Sigmoid colon (tissue), 7 donors: ENCODE results near the gene CR1. TPM values are rescaled to one million over a fixed set of nuclear protein-coding genes. Genes with fewer than 3 reads are reported as not detected.

Source experiments
- DNase-seq: peaks from one replicate; pipeline ENCODE4 v3.0.0-alpha.2; 2019
- H3K27ac ChIP-seq, 4 donors: fragments of 200-600 bp; sonication (generic); one replicate each; pipeline ENCODE4 v1.5.1; 2016 to 2019; ENCODE audit warnings: mild to moderate bottlenecking in 1 of 4
- H3K27me3 ChIP-seq, 3 donors: fragments of 200-600 bp; sonication (generic); one replicate each; pipeline ENCODE4 v1.5.1; 2019; ENCODE audit warnings: mild to moderate bottlenecking in 1 of 3
- H3K36me3 ChIP-seq, 4 donors: fragments of 200-600 bp; sonication (generic); one replicate each; pipeline ENCODE4 v1.5.1; 2016 to 2019
- H3K4me1 ChIP-seq, 4 donors: fragments of 200-600 bp; sonication (generic); one replicate each; pipeline ENCODE4 v1.5.1; 2017 to 2019
- H3K4me3 ChIP-seq, 4 donors: fragments of 200-600 bp; sonication (generic); one replicate each; pipeline ENCODE4 v1.5.1; 2017 to 2019; ENCODE audit warnings: mild to moderate bottlenecking in 2 of 4, moderate library complexity in 1 of 4
- H3K9me3 ChIP-seq, 4 donors: fragments of 200-600 bp in 3 of 4; sonication (generic) in 3 of 4; one replicate each; pipeline versions ENCODE4 v1.5.1 to v1.6.1; 2013 to 2019
- EP300 ChIP-seq, 4 donors: sonication (generic); formaldehyde crosslinking; IDR thresholded peaks; one replicate each; pipeline ENCODE4 v1.6.1; 2017; ENCODE audit warnings: antibody characterized with exemption in 4 of 4
- POLR2A ChIP-seq, 2 donors: fragments of 450-650 bp; IDR thresholded peaks; one replicate each; pipeline ENCODE4 v1.6.1; 2016; ENCODE audit warnings: antibody characterized with exemption in 2 of 2, mild to moderate bottlenecking in 2 of 2, moderate library complexity in 2 of 2
- POLR2AphosphoS5 ChIP-seq, 4 donors: sonication (generic); formaldehyde crosslinking; IDR thresholded peaks; one replicate each; pipeline ENCODE4 v1.6.1; 2017; ENCODE audit warnings: antibody characterized with exemption in 4 of 4
- WGBS, 2 donors: extraction: QIAGEN DNeasy Blood & Tissue Kit; methylation state at CpG; one replicate each; pipeline ENCODE4 v1.1.7; 2013; 5-methylcytosine and 5-hydroxymethylcytosine counted together
- intact Hi-C: fragments of 100-400 bp; cut with DNase I; formaldehyde crosslinking; loops from one replicate; pipeline ENCODE4 v1.15.1; 2023
- polyA plus RNA-seq, 3 donors: library from polyadenylated mRNA; stranded (reverse); fragments of 200-250 nt; gene quantifications; one replicate each; pipeline ENCODE4 v1.2.3, GENCODE V29; 2013
- total RNA-seq, 4 donors: library from RNA; depleted of rRNA; stranded (reverse); fragments of >200 nt; gene quantifications; one replicate each; pipeline ENCODE4 v1.1.0, GENCODE V29; 2016
- TF ChIP-seq, protein P1 (sequence below), 4 experiments: fragments of 450-650 bp in 3 of 4; fragments of 200-600 bp in 1 of 4; IDR thresholded peaks; one replicate each; pipeline ENCODE4 v1.5.1; 2016 to 2019; ENCODE audit warnings: antibody characterized with exemption in 4 of 4, mild to moderate bottlenecking in 3 of 4, moderate library complexity in 2 of 4
- donor health status: healthy with polysubstance abuse.
- donor health status: Bipolar disorder and iron deficiency.
- donor health status: healthy.

The CR1 gene
- total and polyA plus RNA-seq, 7 donors = 0.46 to 11.5 (median 5.8) TPM

DNA sequence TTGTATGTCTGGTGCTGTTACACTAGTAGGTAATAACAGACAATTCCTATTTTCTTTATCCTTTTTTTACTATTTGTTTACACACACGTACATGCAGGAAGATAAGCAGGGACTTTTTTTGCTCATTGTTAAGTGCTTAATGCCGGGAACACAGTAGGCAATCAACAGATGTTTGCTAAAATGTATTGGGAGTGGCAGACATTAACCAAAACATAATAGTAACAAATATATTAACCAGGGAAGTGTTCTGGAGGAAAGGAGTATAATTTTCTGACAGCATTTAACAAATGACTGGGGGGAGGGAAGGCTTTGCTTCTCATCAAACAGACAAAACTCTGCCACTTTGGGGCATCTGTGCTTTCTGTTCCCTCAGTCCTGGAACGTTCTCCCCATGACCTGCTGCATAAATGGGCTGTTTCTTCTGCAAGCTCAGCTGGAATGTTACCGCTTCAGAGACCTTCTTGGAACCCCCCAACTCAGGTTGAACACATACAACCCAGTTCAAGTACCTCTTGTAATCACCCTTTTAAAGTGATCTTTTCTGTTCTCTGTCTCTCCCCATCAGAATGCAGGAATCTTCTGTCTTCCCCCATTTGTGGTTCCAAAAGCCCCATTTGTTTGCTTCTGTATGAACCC lies 151.1 kb downstream of the CR1 start:
- no peak overlapping the region for H3K4me3 ChIP-seq
- no peaks in the 10 kb centered on the region for H3K9me3 ChIP-seq
- TF ChIP-seq EP300 (IDR thresholded peaks at IDR 0.05) (no peak), POLR2A (IDR thresholded peaks at IDR 0.05) (no peak), POLR2AphosphoS5 (IDR thresholded peaks at IDR 0.05) (no peak)
- TF ChIP-seq, protein P1, sequence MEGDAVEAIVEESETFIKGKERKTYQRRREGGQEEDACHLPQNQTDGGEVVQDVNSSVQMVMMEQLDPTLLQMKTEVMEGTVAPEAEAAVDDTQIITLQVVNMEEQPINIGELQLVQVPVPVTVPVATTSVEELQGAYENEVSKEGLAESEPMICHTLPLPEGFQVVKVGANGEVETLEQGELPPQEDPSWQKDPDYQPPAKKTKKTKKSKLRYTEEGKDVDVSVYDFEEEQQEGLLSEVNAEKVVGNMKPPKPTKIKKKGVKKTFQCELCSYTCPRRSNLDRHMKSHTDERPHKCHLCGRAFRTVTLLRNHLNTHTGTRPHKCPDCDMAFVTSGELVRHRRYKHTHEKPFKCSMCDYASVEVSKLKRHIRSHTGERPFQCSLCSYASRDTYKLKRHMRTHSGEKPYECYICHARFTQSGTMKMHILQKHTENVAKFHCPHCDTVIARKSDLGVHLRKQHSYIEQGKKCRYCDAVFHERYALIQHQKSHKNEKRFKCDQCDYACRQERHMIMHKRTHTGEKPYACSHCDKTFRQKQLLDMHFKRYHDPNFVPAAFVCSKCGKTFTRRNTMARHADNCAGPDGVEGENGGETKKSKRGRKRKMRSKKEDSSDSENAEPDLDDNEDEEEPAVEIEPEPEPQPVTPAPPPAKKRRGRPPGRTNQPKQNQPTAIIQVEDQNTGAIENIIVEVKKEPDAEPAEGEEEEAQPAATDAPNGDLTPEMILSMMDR (IDR thresholded peaks at IDR 0.05) = no peak
- no peak overlapping the region for H3K27ac ChIP-seq
- peaks cover 0 to 13% (median 7%) of the 10 kb centered on the region in 4 donors for H3K4me1 ChIP-seq
- intact Hi-C loops = loop anchor here (10.0 kb wide), 1 partner anchor 148 kb away; no protein-coding TSS in a partner anchor
- 42 to 62% methylated on average over 4 of the region's 4 CpGs for WGBS, 2 donors
- no peaks in the 10 kb centered on the region for H3K27me3 ChIP-seq
- H3K36me3 ChIP-seq = no peaks in the 10 kb centered on the region
- DNase-seq = no peak

DNA sequence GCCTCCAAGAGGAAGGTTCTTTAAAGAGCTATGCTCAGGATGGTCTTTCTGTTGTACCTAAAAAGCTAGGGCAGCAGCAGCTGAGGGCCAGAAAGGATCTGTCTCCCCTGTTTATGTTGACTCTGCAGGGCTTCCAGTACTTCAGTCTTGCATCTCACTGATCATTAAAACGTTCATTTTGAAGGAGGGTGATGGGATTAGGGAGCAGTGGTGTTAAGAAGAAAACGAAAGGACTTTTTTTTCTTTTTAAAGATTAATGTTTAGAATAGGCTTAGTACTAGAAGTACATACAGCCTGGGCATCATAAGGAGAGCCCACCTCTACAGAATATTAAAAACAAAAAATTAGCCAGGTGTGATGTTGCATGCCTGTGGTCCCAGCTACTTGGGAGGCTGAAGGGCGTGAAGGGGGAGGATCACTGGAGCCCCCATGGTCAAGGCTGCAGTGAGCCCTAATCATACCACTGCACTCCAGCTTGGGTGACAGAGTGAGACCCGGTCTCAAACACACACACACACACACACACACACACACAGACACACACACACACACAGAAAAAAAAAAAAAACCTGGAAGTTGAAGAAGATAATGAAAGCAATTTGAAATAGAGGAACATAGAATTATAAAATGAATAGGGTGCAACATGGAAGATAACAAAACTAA lies 151.8 kb downstream of the CR1 start:
- 62 to 65% methylated on average over 4 of the region's 4 CpGs for WGBS, 2 donors
- Histone ChIP-seq H3K36me3 (no peaks in the 10 kb centered on the region), H3K4me3 (no peak overlapping the region), H3K27ac (no peak overlapping the region), H3K9me3 (no peaks in the 10 kb centered on the region), H3K27me3 (no peaks in the 10 kb centered on the region), H3K4me1 (peaks cover 0 to 13% (median 7%) of the 10 kb centered on the region in 4 donors)
- DNase-seq = no peak
- no peak for TF ChIP-seq POLR2A (IDR thresholded peaks at IDR 0.05)
- TF ChIP-seq, protein P1 (IDR thresholded peaks at IDR 0.05) = no peak
- no peak for TF ChIP-seq POLR2AphosphoS5 (IDR thresholded peaks at IDR 0.05)
- no peak for TF ChIP-seq EP300 (IDR thresholded peaks at IDR 0.05)
- intact Hi-C loops = loop anchor here (10.0 kb wide), 1 partner anchor 147 kb away; no protein-coding TSS in a partner anchor

DNA sequence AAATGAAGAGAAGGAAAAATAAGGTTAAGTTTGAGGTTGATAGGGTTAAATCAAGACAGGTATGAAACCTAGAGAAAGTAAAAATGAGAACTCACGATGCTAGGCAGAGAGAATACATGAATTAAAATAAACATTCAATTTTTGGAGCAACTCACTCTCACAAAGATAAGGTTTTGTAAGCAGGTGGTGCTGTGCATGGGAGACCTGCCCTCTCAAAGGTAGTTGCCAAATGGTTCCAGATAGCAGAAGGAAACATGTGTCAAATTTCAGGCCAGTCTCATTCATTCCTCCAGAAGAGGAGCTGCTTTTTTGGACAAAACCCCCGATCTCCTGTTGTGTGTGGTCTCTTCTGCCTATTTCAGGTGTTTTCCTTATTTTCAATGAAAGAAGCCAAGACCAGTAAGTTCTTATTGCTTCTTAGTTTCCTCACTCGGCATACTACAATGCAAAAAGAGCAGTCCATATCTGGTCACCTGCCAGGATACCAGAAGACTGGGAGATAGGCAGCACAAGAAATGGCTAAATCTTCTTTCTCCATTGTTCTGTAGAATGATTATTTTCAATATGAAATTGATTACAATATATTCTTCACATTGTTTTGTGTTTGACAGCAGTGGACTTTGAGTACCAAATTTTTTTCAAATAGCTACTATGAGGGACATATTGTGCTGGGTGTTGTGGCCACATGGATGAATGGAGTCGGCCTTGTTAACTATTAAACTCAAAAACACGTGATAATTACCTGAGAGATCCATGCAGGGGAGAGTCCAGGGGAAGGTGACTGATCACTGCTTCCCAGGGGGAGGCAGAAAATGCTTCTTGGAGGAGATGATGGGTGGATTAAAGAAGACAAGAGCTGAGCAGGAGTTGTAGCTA lies 152.6 kb downstream of the CR1 start:
- WGBS, 2 donors = 33 to 68% methylated on average over 5 of the region's 5 CpGs
- DNase-seq = no peak
- no peaks in the 10 kb centered on the region for H3K27me3 ChIP-seq
- no peaks in the 10 kb centered on the region for H3K36me3 ChIP-seq
- H3K4me1 ChIP-seq = peaks cover 0 to 13% (median 7%) of the 10 kb centered on the region in 4 donors
- TF ChIP-seq POLR2A (IDR thresholded peaks at IDR 0.05) (no peak), POLR2AphosphoS5 (IDR thresholded peaks at IDR 0.05) (no peak), EP300 (IDR thresholded peaks at IDR 0.05) (no peak)
- TF ChIP-seq, protein P1 (IDR thresholded peaks at IDR 0.05) = no peak
- no peak overlapping the region for H3K4me3 ChIP-seq
- H3K9me3 ChIP-seq = no peaks in the 10 kb centered on the region
- H3K27ac ChIP-seq = no peak overlapping the region
- intact Hi-C loops = loop anchor here (10.0 kb wide), 1 partner anchor 146 kb away; no protein-coding TSS in a partner anchor

DNA sequence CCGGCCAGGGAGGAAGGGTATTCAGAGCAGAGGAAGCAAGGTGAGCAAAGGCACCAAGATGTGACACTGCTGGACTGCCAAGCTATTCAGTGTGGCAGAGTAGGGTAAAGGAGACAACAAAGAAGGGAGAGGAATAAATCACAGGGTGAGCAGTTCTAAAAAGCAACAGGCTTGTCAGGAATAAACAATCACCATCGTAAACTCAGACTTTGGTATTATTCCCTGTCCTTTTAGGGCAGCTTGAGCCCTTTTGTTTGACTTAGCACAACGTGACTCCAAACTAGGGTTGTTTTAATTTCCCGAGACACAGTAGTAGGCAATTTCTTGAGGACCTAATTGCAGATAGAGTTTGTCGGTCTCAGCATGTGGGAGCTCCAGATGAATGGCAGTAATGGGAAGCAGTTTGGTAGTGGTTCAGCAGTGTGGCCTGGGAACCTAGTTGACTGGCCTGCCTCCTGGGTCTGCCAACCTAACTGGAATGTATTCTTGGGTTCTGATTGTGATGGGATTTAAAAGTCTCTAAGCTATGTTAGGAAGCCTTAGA lies 153.3 kb downstream of the CR1 start:
- no peak for DNase-seq
- H3K27me3 ChIP-seq = no peaks in the 10 kb centered on the region
- intact Hi-C loops = loop anchor here (10.0 kb wide), 1 partner anchor 146 kb away; no protein-coding TSS in a partner anchor
- peaks cover 0 to 11% (median 6%) of the 10 kb centered on the region in 4 donors for H3K4me1 ChIP-seq
- WGBS, 2 donors = 25 to 46% methylated on average over 5 of the region's 5 CpGs
- no peaks in the 10 kb centered on the region for H3K36me3 ChIP-seq
- no peak overlapping the region for H3K4me3 ChIP-seq
- TF ChIP-seq POLR2A (IDR thresholded peaks at IDR 0.05) = no peak
- TF ChIP-seq, protein P1 (IDR thresholded peaks at IDR 0.05) = no peak
- TF ChIP-seq EP300 (IDR thresholded peaks at IDR 0.05) = no peak
- no peak for TF ChIP-seq POLR2AphosphoS5 (IDR thresholded peaks at IDR 0.05)
- no peak overlapping the region for H3K27ac ChIP-seq
- no peaks in the 10 kb centered on the region for H3K9me3 ChIP-seq
